H1 (cell line): ENCODE data around the gene STK40. TPM values are rescaled to one million over a fixed set of nuclear protein-coding genes. Genes with fewer than 3 reads are reported as not detected.

Experiments
- CTCF ChIA-PET: fragments of 300-600 bp; sonication (Branson Sonifier 250); formaldehyde crosslinking; loops from one replicate; lab custom pipeline; 2021; ENCODE audit not compliant: partially characterized antibody; lab: Charles Lee
- POLR2A ChIA-PET: fragments of 300-600 bp; sonication (Branson Sonifier 250); formaldehyde crosslinking; loops from one replicate; lab custom pipeline; 2021; ENCODE audit warnings: inconsistent platforms; ENCODE audit not compliant: partially characterized antibody; lab: Charles Lee
- DNase-seq, 2 experiments: peaks; one replicate each; pipeline versions ENCODE4 v3.0.0 to v3.0.0-alpha.2; 2010 to 2022; ENCODE audit warnings: low spot score in 2 of 2, low read depth in 1 of 2, mixed read lengths in 1 of 2
- FAIRE-seq: peaks from 2 replicates; lab custom pipeline; 2011; peaks lifted over from hg19 to GRCh38; lab: Jason Lieb, UNC
- H2AFZ ChIP-seq: 2 replicates; pipeline ENCODE4 v1.8.1; 2012; ENCODE audit warnings: low read length, inconsistent platforms
- H2AK5ac ChIP-seq: 2 replicates; pipeline ENCODE4 v1.6.1; 2013; ENCODE audit warnings: low read depth, low read length
- H2BK120ac ChIP-seq: replicated peaks from 2 replicates; pipeline ENCODE3; 2013; ENCODE audit warnings: low read depth, low read length, inconsistent platforms
- H2BK12ac ChIP-seq: 2 replicates; pipeline ENCODE4 v1.6.1; 2013; ENCODE audit warnings: low read depth, low read length
- H2BK15ac ChIP-seq: 2 replicates; pipeline ENCODE4 v1.6.1; 2013; ENCODE audit warnings: low read length
- H2BK20ac ChIP-seq: 2 replicates; pipeline ENCODE4 v1.6.1; 2013; ENCODE audit warnings: low read length
- H2BK5ac ChIP-seq: 2 replicates; pipeline ENCODE4 v1.6.1; 2013; ENCODE audit warnings: low read depth, low read length
- H3K14ac ChIP-seq: 2 replicates; pipeline ENCODE4 v1.6.1; 2013; ENCODE audit warnings: inconsistent platforms; ENCODE audit not compliant: insufficient read length
- H3K18ac ChIP-seq: 2 replicates; pipeline ENCODE4 v1.6.1; 2013; ENCODE audit warnings: low read length; ENCODE audit errors: extremely low read depth
- H3K23ac ChIP-seq: 2 replicates; pipeline ENCODE4 v1.6.1; 2013; ENCODE audit warnings: inconsistent platforms; ENCODE audit not compliant: insufficient read length
- H3K23me2 ChIP-seq: 2 replicates; pipeline ENCODE4 v1.6.1; 2013; ENCODE audit warnings: low read depth, low read length
- H3K27ac ChIP-seq: 2 replicates; pipeline ENCODE4 v1.6.1; 2011; ENCODE audit warnings: low read depth, low read length, inconsistent platforms
- H3K27me3 ChIP-seq, 4 experiments: replicated peaks in 1 of 4; 1 replicate in 1 of 4; 2 replicates in 3 of 4; pipeline versions ENCODE4 v1.6.1 to v1.8.1; 2011 to 2013; ENCODE audit warnings: low read length in 3 of 4, mild to moderate bottlenecking in 3 of 4, inconsistent platforms in 2 of 4, mixed read lengths in 2 of 4, moderate library complexity in 1 of 4; ENCODE audit not compliant: control insufficient read depth in 3 of 4, insufficient read depth in 3 of 4; ENCODE audit errors: extremely low read depth in 1 of 4
- H3K36me3 ChIP-seq, 4 experiments: 2 replicates each; pipeline versions ENCODE4 v1.6.1 to v1.8.1; 2011 to 2013; ENCODE audit warnings: mild to moderate bottlenecking in 4 of 4, low read length in 3 of 4, moderate library complexity in 2 of 4, control low read depth in 1 of 4, inconsistent platforms in 1 of 4; ENCODE audit not compliant: insufficient read depth in 4 of 4, control insufficient read depth in 2 of 4
- H3K4ac ChIP-seq: replicated peaks from 2 replicates; pipeline ENCODE3; 2013; ENCODE audit warnings: low read length, low read depth, mixed read lengths, inconsistent platforms; ENCODE audit not compliant: insufficient read length
- H3K4me1 ChIP-seq, 4 experiments: replicated peaks in 1 of 4; 1 replicate in 1 of 4; 2 replicates in 3 of 4; pipeline versions ENCODE4 v1.6.1 to v1.8.1; 2011 to 2013; ENCODE audit warnings: low read length in 3 of 4, inconsistent platforms in 2 of 4, mixed read lengths in 1 of 4; ENCODE audit not compliant: insufficient read depth in 4 of 4, control insufficient read depth in 3 of 4
- H3K4me2 ChIP-seq, 2 experiments: 2 replicates each; pipeline versions ENCODE4 v1.6.1 to v1.8.1; 2011 to 2013; ENCODE audit warnings: low read depth in 2 of 2, low read length in 2 of 2, control low read depth in 1 of 2, inconsistent platforms in 1 of 2, mild to moderate bottlenecking in 1 of 2; ENCODE audit not compliant: insufficient read depth in 1 of 2
- H3K4me3 ChIP-seq, 4 experiments: fragments of 200-600, 300-600 bp in 1 of 4; sonication (generic), shearing (Covaris generic), sonication (Bioruptor Twin) in 1 of 4; 2 replicates each; pipeline versions ENCODE4 v1.5.1 to v1.8.1; 2011 to 2016; ENCODE audit warnings: low read length in 4 of 4, low read depth in 3 of 4, control low read depth in 2 of 4, inconsistent platforms in 2 of 4, mild to moderate bottlenecking in 2 of 4, mixed read lengths in 1 of 4, moderate library complexity in 1 of 4; ENCODE audit not compliant: insufficient read depth in 2 of 4; ENCODE audit errors: extremely low read depth in 1 of 4
- H3K56ac ChIP-seq: replicated peaks from 2 replicates; pipeline ENCODE3; 2013; ENCODE audit warnings: low read depth, mild to moderate bottlenecking, mixed read lengths, low read length, inconsistent platforms; ENCODE audit not compliant: insufficient read length
- H3K79me1 ChIP-seq: 2 replicates; pipeline ENCODE4 v1.6.1; 2013; ENCODE audit warnings: low read depth, low read length, control low read depth
- H3K79me2 ChIP-seq, 2 experiments: 2 replicates each; pipeline versions ENCODE4 v1.6.1 to v1.8.1; 2012 to 2013; ENCODE audit warnings: low read length in 2 of 2, mild to moderate bottlenecking in 2 of 2, inconsistent platforms in 1 of 2; ENCODE audit not compliant: insufficient read depth in 2 of 2, control insufficient read depth in 1 of 2
- H3K9ac ChIP-seq, 4 experiments: replicated peaks in 1 of 4; 1 replicate in 1 of 4; 2 replicates in 3 of 4; pipeline versions ENCODE4 v1.6.1 to v1.8.1; 2011 to 2013; ENCODE audit warnings: low read depth in 3 of 4, low read length in 3 of 4, control low read depth in 2 of 4, mild to moderate bottlenecking in 2 of 4, moderate library complexity in 2 of 4, inconsistent platforms in 1 of 4; ENCODE audit errors: extremely low read depth in 1 of 4
- H3K9me3 ChIP-seq, 2 experiments: 2 replicates each; pipeline versions ENCODE4 v1.6.1 to v1.8.1; 2012 to 2013; ENCODE audit warnings: mild to moderate bottlenecking in 2 of 2, moderate library complexity in 2 of 2, control low read depth in 1 of 2, inconsistent platforms in 1 of 2, low read depth in 1 of 2, low read length in 1 of 2, mixed read lengths in 1 of 2; ENCODE audit not compliant: insufficient read depth in 2 of 2
- H4K20me1 ChIP-seq, 2 experiments: replicated peaks in 1 of 2; 2 replicates each; pipeline versions ENCODE3 to v1.8.1; 2011 to 2013; ENCODE audit warnings: inconsistent platforms in 2 of 2, low read length in 2 of 2, mild to moderate bottlenecking in 1 of 2; ENCODE audit not compliant: insufficient read depth in 2 of 2, control insufficient read depth in 1 of 2
- H4K5ac ChIP-seq: 2 replicates; pipeline ENCODE4 v1.6.1; 2013; ENCODE audit warnings: low read length, low read depth, mixed read lengths, inconsistent platforms; ENCODE audit not compliant: insufficient read length
- H4K8ac ChIP-seq: 2 replicates; pipeline ENCODE4 v1.8.0; 2013; ENCODE audit warnings: mild to moderate bottlenecking, moderate library complexity, low read length, inconsistent platforms; ENCODE audit not compliant: insufficient read depth; ENCODE audit errors: extremely low read depth
- H4K91ac ChIP-seq: replicated peaks from 2 replicates; pipeline ENCODE3; 2013; ENCODE audit warnings: low read length, mixed read lengths, inconsistent platforms; ENCODE audit not compliant: insufficient read length
- WGBS, 2 experiments: shearing (Covaris generic) in 1 of 2; methylation state at CpG; one replicate each; pipeline versions ENCODE4 v1.1.6 to v1.1.7; 2013 to 2015; ENCODE audit warnings: low lambda C conversion rate in 2 of 2, mixed read lengths in 2 of 2, inconsistent platforms in 1 of 2, low coverage in 1 of 2, missing lambda C conversion rate in 1 of 2; ENCODE audit not compliant: insufficient replicate concordance in 2 of 2, insufficient coverage in 1 of 2, insufficient read length in 1 of 2; ENCODE audit errors: extremely low coverage in 1 of 2, missing lambda C conversion rate in 1 of 2; 5-methylcytosine and 5-hydroxymethylcytosine counted together
- polyA plus RNA-seq, 7 experiments: library from polyadenylated mRNA; depleted of rRNA in 3 of 7; stranded (reverse) in 5 of 7; unstranded in 2 of 7; fragments of >200 nt in 5 of 7; fragments of 200-250 nt in 2 of 7; gene quantifications; 1 replicate in 5 of 7; 2 replicates in 1 of 7; 4 replicates in 1 of 7; pipeline versions ENCODE4 v1.2.1 to v1.2.3, GENCODE V29; 2011 to 2013; ENCODE audit warnings: missing spikeins in 2 of 7, mixed read lengths in 2 of 7
- total RNA-seq: library from RNA; stranded (reverse); fragmentation: NEBNext Ultra II Directional; extraction: Animal tissue kit (Norgen Biotek cat#: 25700); gene quantifications from 2 replicates; pipeline ENCODE4 v1.2.1, GENCODE V29; 2021

The STK40 gene
- total and polyA plus RNA-seq, 2 of the 8 experiments (the other 6 are each of a cell fraction or from before 2014, with no cell fraction given): 13.6 to 28.6 TPM

DNA sequence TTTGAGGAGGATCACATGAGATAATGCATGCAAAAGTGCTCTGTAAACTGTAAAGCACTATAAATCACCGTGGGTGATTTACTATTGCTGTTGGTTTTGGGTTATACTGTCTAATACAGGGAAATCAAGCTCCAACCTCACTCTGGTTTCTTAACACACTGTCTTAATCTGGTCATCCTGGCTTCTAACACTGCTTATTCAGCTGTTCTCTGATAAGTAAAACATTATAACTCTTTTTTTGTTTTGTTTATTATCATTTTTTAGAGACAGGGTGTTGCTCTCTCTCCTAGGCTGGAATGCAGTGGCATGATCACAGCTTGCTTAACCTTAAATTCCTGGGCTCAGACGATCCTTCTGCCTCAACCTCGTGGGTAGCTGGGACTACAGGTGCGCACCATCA, 33.8 kb upstream of the STK40 start:
- Histone ChIP-seq H2BK20ac (no peak overlapping the region), H2BK5ac (no peak overlapping the region), H3K27me3 (no peaks in the 10 kb centered on the region), H3K18ac (no peak overlapping the region), H4K8ac (no peak overlapping the region; the same call in 1 of the 2 replicates), H3K23ac (no peak overlapping the region), H4K5ac (no peak overlapping the region), H2BK12ac (no peak overlapping the region), H4K20me1 (no peaks in the 10 kb centered on the region), H3K79me1 (no peaks in the 10 kb centered on the region), H2AK5ac (no peak overlapping the region), H2BK15ac (no peak overlapping the region), H4K91ac (no peak overlapping the region), H3K36me3 (no peaks in the 10 kb centered on the region), H3K14ac (no peak overlapping the region), H3K27ac (no peak overlapping the region), H3K9me3 (no peaks in the 10 kb centered on the region), H3K56ac (no peak overlapping the region), H3K4me3 (no peak overlapping the region), H3K79me2 (no peaks in the 10 kb centered on the region), H2BK120ac (no peak overlapping the region), H3K4ac (no peak overlapping the region), H3K23me2 (no peaks in the 10 kb centered on the region), H2AFZ (no peak overlapping the region), H3K4me1 (no peaks in the 10 kb centered on the region), H3K4me2 (no peak overlapping the region), H3K9ac (no peak overlapping the region)
- DNase-seq (no peak), FAIRE-seq (no peak)
- CTCF ChIA-PET: interaction anchor here (0.6 to 4.0 kb wide), 20 partner anchors 10 to 715 kb away, joined by 3 to 21 read pairs (median 4); partner anchors contain the start of gene SH3D21
- 85% methylated on average over 4 of the region's 4 CpGs; no CpG with 5 or more reads in 1 of the 2 experiments for WGBS, 2 experiments
- POLR2A ChIA-PET: interaction anchor here (0.9 to 3.3 kb wide), 3 partner anchors 14 to 33 kb away, joined by 3 to 18 read pairs (median 3); partner anchors contain the start of gene LSM10
